Measurements from ENCODE around the gene AGAP3. TPM values are rescaled to one million over a fixed set of nuclear protein-coding genes. Genes with fewer than 3 reads are reported as not detected.

AGAP3 gene
- total RNA-seq, 3 donors from 2014 or later (not counting 1 experiment from before 2014, with no cell fraction given): 27.7 to 46.9 (median 42.8) TPM

DNA sequence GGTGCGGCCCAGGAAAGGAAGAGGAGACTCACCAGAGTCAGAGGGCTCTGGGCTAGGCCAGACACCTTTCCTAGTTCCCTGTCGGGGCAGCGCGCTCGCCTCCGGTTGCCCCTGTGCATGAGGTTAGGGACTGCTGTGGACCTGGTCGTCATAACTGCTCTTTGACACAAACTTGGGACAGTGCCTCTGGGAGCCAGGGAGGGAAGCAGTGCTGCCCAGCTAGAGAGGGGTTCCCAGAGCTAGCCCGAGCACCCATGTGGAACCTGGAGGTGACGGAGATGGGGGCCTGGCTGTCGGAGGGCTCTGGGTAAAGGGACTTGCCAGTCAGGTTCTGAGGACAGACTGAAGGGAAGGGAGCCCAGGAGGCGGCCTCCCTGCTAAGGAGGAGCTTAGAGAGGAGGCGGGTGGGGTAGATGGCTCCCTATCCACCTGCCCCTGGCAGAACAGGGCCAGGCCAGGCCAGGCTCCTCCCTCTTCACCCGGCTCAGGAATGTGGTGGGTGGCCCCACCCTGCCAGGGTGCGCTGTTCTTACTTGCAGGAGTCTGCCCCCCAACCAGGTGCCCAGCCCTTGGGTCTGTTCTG lies 29.7 kb downstream of the AGAP3 start:
- Mint-ChIP-seq H3K27me3 (ENCODE audit: low read depth in 2 of 2) (no peaks in the 10 kb centered on the region), H3K4me3 (peak overlapping the region; percentile 47), H3K36me3 (no peaks in the 10 kb centered on the region), H3K27ac (no peak overlapping the region), H3K9me3 (no peaks in the 10 kb centered on the region), H3K4me1 (peaks cover 0 to 4% of the 10 kb centered on the region in 2 donors)
- TF ChIP-seq, protein P1, sequence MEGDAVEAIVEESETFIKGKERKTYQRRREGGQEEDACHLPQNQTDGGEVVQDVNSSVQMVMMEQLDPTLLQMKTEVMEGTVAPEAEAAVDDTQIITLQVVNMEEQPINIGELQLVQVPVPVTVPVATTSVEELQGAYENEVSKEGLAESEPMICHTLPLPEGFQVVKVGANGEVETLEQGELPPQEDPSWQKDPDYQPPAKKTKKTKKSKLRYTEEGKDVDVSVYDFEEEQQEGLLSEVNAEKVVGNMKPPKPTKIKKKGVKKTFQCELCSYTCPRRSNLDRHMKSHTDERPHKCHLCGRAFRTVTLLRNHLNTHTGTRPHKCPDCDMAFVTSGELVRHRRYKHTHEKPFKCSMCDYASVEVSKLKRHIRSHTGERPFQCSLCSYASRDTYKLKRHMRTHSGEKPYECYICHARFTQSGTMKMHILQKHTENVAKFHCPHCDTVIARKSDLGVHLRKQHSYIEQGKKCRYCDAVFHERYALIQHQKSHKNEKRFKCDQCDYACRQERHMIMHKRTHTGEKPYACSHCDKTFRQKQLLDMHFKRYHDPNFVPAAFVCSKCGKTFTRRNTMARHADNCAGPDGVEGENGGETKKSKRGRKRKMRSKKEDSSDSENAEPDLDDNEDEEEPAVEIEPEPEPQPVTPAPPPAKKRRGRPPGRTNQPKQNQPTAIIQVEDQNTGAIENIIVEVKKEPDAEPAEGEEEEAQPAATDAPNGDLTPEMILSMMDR (IDR thresholded peaks at IDR 0.05): no peak
- Histone ChIP-seq H3K27me3 (ENCODE audit: control insufficient read depth, insufficient read depth, low read length) (peaks cover 2% of the 10 kb centered on the region), H3K36me3 (ENCODE audit: control insufficient read depth, insufficient read depth, low read length) (peaks cover 10% of the 10 kb centered on the region), H3K27ac (ENCODE audit: low read length) (no peak overlapping the region), H3K4me1 (ENCODE audit: control insufficient read depth, insufficient read depth, low read length) (peaks cover 7% of the 10 kb centered on the region), H3K9me3 (ENCODE audit: control insufficient read depth, insufficient read depth, low read length) (no peaks in the 10 kb centered on the region), H3K4me3 (ENCODE audit: low read length) (no peak overlapping the region)
- DNase-seq: no peak
- 91% methylated on average over 14 of the region's 14 CpGs for WGBS (ENCODE audit: insufficient coverage)
- intact Hi-C loops (cut with micrococcal nuclease): no loop called here
- ATAC-seq: no peak

DNA sequence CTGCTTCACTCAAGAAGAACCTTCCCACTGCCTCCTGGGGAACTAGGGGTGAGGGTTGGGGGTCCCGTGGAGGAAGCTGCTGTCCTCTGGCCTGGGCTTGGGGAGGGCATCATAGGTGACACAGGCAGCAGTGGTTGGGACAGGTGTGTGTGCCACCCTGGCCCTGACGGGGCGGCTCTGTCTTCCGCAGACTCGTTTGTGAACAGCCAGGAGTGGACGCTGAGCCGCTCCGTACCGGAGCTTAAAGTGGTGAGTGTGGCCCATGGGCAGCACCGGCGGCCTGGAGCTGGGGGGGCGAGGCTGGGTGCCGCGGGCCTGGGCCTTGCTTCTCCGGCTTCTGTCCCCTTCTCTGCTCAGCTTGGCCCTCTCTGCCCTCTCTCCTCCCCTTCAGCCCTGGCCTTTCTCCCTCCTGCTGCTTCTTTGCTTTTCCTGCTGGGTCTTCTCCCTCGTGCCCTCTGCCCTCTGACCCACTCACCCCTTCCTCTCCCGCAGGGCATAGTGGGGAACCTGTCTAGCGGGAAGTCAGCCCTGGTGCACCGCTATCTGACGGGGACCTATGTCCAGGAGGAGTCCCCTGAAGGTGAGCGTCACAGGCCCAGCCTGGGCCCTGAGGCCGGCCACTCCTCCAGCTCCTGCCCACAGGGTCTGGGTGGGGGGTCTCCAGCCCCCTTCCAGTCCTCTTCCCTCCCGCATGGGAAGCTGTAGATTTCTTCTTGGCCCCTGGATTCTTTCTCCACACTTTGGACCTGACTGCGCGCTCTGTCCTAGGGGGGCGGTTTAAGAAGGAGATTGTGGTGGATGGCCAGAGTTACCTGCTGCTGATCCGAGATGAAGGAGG lies 30.5 kb downstream of the AGAP3 start:
- Mint-ChIP-seq H3K27me3 (ENCODE audit: low read depth in 2 of 2) (no peaks in the 10 kb centered on the region), H3K9me3 (no peaks in the 10 kb centered on the region), H3K4me3 (peak overlapping the region; percentile 46), H3K27ac (no peak overlapping the region), H3K36me3 (no peaks in the 10 kb centered on the region), H3K4me1 (peaks cover 0 to 8% of the 10 kb centered on the region in 2 donors)
- TF ChIP-seq, protein P1 (IDR thresholded peaks at IDR 0.05): no peak
- Histone ChIP-seq H3K4me1 (ENCODE audit: control insufficient read depth, insufficient read depth, low read length) (peaks cover 3% of the 10 kb centered on the region), H3K27me3 (ENCODE audit: control insufficient read depth, insufficient read depth, low read length) (peaks cover 2% of the 10 kb centered on the region), H3K4me3 (ENCODE audit: low read length) (no peak overlapping the region), H3K36me3 (ENCODE audit: control insufficient read depth, insufficient read depth, low read length) (peaks cover 10% of the 10 kb centered on the region), H3K9me3 (ENCODE audit: control insufficient read depth, insufficient read depth, low read length) (no peaks in the 10 kb centered on the region), H3K27ac (ENCODE audit: low read length) (no peak overlapping the region)
- WGBS (ENCODE audit: insufficient coverage): 96% methylated on average over 26 of the region's 27 CpGs
- DNase-seq (no peak), ATAC-seq (no peak)
- intact Hi-C loops (cut with micrococcal nuclease): no loop called here

DNA sequence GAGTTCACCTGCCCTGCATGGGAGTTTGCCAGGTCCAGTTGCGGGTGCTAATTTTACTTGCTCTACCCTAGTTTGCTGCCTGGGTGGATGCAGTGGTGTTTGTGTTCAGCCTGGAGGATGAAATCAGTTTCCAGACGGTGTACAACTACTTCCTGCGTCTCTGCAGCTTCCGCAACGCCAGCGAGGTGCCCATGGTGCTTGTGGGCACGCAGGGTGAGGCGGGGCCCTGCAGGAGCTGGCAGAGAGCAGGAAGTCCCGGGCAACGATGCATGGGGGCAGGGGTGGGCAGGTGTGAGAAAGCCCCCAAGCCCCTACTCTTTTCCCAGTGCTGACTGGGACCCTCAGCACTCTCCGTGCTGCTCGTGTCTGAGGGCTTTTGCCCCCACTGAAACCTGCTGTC lies 31.3 kb downstream of the AGAP3 start:
- Histone ChIP-seq H3K9me3 (ENCODE audit: control insufficient read depth, insufficient read depth, low read length) (no peaks in the 10 kb centered on the region), H3K4me3 (ENCODE audit: low read length) (no peak overlapping the region), H3K4me1 (ENCODE audit: control insufficient read depth, insufficient read depth, low read length) (peaks cover 3% of the 10 kb centered on the region), H3K36me3 (ENCODE audit: control insufficient read depth, insufficient read depth, low read length) (peaks cover 10% of the 10 kb centered on the region), H3K27ac (ENCODE audit: low read length) (no peak overlapping the region), H3K27me3 (ENCODE audit: control insufficient read depth, insufficient read depth, low read length) (peaks cover 2% of the 10 kb centered on the region)
- no peaks in the 10 kb centered on the region for H3K36me3 Mint-ChIP-seq
- DNase-seq: peak in 1 of 2 donors; percentile 74
- H3K27me3 Mint-ChIP-seq (ENCODE audit: low read depth in 2 of 2): no peaks in the 10 kb centered on the region
- no peak overlapping the region for H3K27ac Mint-ChIP-seq
- no peaks in the 10 kb centered on the region for H3K9me3 Mint-ChIP-seq
- peaks cover 0 to 10% of the 10 kb centered on the region in 2 donors for H3K4me1 Mint-ChIP-seq
- 70% methylated on average over 12 of the region's 12 CpGs for WGBS (ENCODE audit: insufficient coverage)
- ATAC-seq: no peak
- TF ChIP-seq, protein P1 (IDR thresholded peaks at IDR 0.05): no peak
- no peak overlapping the region for H3K4me3 Mint-ChIP-seq
- intact Hi-C loops (cut with micrococcal nuclease): no loop called here
